HEK293T (cell line): ENCODE results near the gene PREX1.

ENCODE experiments used
- ARNT ChIP-seq: fragments of 450-650 bp; IDR thresholded peaks from 2 replicates; pipeline ENCODE4 v1.6.1; 2017; ENCODE audit warnings: mild to moderate bottlenecking
- BHLHE40 ChIP-seq: fragments of 450-650 bp; IDR thresholded peaks from 2 replicates; pipeline ENCODE4 v1.6.1; 2016; ENCODE audit warnings: mild to moderate bottlenecking, moderate library complexity, borderline replicate concordance
- CTBP1 ChIP-seq: fragments of 450-650 bp; IDR thresholded peaks from 2 replicates; pipeline ENCODE4 v1.6.1; 2016; ENCODE audit warnings: borderline replicate concordance
- FOXA1 ChIP-seq: fragments of 450-650 bp; IDR thresholded peaks from 2 replicates; pipeline ENCODE4 v1.6.1; 2016; ENCODE audit warnings: mild to moderate bottlenecking
- FOXK2 ChIP-seq: fragments of 450-650 bp; IDR thresholded peaks from 2 replicates; pipeline ENCODE4 v1.6.1; 2016; ENCODE audit warnings: mild to moderate bottlenecking
- FOXM1 ChIP-seq: fragments of 450-650 bp; IDR thresholded peaks from 2 replicates; pipeline ENCODE4 v1.6.1; 2017; ENCODE audit warnings: mild to moderate bottlenecking, borderline replicate concordance
- L3MBTL2 ChIP-seq: fragments of 450-650 bp; conservative IDR thresholded peaks from 2 replicates; pipeline ENCODE4 v1.6.1; 2016; ENCODE audit warnings: mild to moderate bottlenecking
- LEF1 ChIP-seq: fragments of 450-650 bp; IDR thresholded peaks from 2 replicates; pipeline ENCODE4 v1.6.1; 2017; ENCODE audit warnings: mild to moderate bottlenecking, borderline replicate concordance
- NFRKB ChIP-seq: fragments of 450-650 bp; IDR thresholded peaks from 2 replicates; pipeline ENCODE4 v1.6.1; 2016; ENCODE audit warnings: mild to moderate bottlenecking, moderate library complexity
- PKNOX1 ChIP-seq: fragments of 450-650 bp; IDR thresholded peaks from 2 replicates; pipeline ENCODE4 v1.6.1; 2016
- SP1 ChIP-seq: fragments of 450-650 bp; IDR thresholded peaks from 2 replicates; pipeline ENCODE4 v1.6.1; 2017
- SUZ12 ChIP-seq: fragments of 450-650 bp; IDR thresholded peaks from 2 replicates; pipeline ENCODE4 v1.6.1; 2016; ENCODE audit warnings: mild to moderate bottlenecking
- TARDBP ChIP-seq: fragments of 450-650 bp; IDR thresholded peaks from 2 replicates; pipeline ENCODE4 v1.6.1; 2016
- ZNF384 ChIP-seq: fragments of 450-650 bp; IDR thresholded peaks from 2 replicates; pipeline ENCODE4 v1.6.1; 2016

- no peak for TF ChIP-seq L3MBTL2
- TF ChIP-seq SP1 = no peak
- no peak for TF ChIP-seq PKNOX1
- no peak for TF ChIP-seq BHLHE40
- TF ChIP-seq CTBP1 = no peak
- no peak for TF ChIP-seq LEF1
- no peak for TF ChIP-seq FOXK2
- TF ChIP-seq FOXA1 = no peak
- no peak for TF ChIP-seq FOXM1
- TF ChIP-seq NFRKB = no peak
- TF ChIP-seq ZNF384 = no peak
- no peak for TF ChIP-seq ARNT
- TF ChIP-seq TARDBP = no peak
- TF ChIP-seq SUZ12 = no peak
These were observed 45.7 kb downstream of the PREX1 start for GRCh38 chr20:48782053-48782452.
